Lower leg skin (tissue), 3 donors: ENCODE measurements around the gene RRP36.

Experiments used
- POLR2A ChIP-seq, 2 donors: fragments of 450-650 bp; IDR thresholded peaks; one replicate each; pipeline ENCODE4 v1.6.1; 2016 to 2017; ENCODE audit warnings: antibody characterized with exemption in 2 of 2, mild to moderate bottlenecking in 1 of 2, moderate library complexity in 1 of 2
- TF ChIP-seq, protein P1 (sequence below), 3 donors: fragments of 450-650 bp; IDR thresholded peaks; one replicate each; pipeline ENCODE4 v1.5.1; 2016; ENCODE audit warnings: antibody characterized with exemption in 3 of 3, mild to moderate bottlenecking in 3 of 3, moderate library complexity in 2 of 3

DNA sequence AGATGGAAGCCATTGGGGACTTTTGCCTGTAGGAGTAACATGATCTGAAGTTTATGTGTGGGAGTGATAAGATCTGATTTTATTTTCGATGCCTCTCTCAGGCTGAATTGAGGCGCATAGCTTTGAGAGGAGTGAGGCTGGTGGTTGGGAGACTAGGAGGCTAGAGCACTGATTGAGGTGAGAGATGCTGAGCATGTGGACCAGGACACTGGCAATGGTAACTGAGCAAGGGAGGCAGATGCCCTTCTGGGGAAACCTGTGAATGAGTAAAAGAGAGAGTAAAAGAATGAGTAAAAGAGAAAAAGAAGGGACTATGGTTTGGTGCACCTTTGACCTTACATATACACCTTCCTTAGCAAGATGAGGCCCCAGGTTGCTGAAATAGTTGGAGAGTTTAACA lies 3.0 kb downstream of the RRP36 start:
- TF ChIP-seq, protein P1, sequence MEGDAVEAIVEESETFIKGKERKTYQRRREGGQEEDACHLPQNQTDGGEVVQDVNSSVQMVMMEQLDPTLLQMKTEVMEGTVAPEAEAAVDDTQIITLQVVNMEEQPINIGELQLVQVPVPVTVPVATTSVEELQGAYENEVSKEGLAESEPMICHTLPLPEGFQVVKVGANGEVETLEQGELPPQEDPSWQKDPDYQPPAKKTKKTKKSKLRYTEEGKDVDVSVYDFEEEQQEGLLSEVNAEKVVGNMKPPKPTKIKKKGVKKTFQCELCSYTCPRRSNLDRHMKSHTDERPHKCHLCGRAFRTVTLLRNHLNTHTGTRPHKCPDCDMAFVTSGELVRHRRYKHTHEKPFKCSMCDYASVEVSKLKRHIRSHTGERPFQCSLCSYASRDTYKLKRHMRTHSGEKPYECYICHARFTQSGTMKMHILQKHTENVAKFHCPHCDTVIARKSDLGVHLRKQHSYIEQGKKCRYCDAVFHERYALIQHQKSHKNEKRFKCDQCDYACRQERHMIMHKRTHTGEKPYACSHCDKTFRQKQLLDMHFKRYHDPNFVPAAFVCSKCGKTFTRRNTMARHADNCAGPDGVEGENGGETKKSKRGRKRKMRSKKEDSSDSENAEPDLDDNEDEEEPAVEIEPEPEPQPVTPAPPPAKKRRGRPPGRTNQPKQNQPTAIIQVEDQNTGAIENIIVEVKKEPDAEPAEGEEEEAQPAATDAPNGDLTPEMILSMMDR (IDR thresholded peaks at IDR 0.05), result no peak
- TF ChIP-seq POLR2A (IDR thresholded peaks at IDR 0.05), result no peak
